ENCODE measurements around the gene PPP1R7. TPM values are rescaled to one million over a fixed set of nuclear protein-coding genes. Genes with fewer than 3 reads are reported as not detected.

The PPP1R7 gene
- polyA plus RNA-seq, 1 of the 3 experiments (the other 2 are of a cell fraction): 56.9 TPM

GRCh38 chr2:241168366-241168765 lies 18.1 kb downstream of the PPP1R7 start:
- POLR2A ChIA-PET: no interaction called here
- Histone ChIP-seq H3K9me2 (no peaks in the 10 kb centered on the region), H3K4me3 (ENCODE audit: low read depth in 2 of 2, low read length in 1 of 2) (no peak overlapping the region), H3K4me2 (no peak overlapping the region), H2AFZ (ENCODE audit: low read depth) (no peak overlapping the region), H4K20me1 (ENCODE audit: insufficient read depth) (no peaks in the 10 kb centered on the region), H3K4me1 (ENCODE audit: control insufficient read depth in 1 of 2, insufficient read depth in 2 of 2, low read depth in 1 of 2, low read length in 1 of 2) (no peaks in the 10 kb centered on the region), H3K9ac (no peak overlapping the region), H3F3A (replicated peaks; ENCODE audit: insufficient read depth) (no peaks in the 10 kb centered on the region), H3K27ac (ENCODE audit: low read depth in 2 of 2, low read length in 1 of 2) (no peak overlapping the region), H3K27me3 (ENCODE audit: insufficient read depth) (no peaks in the 10 kb centered on the region), H3K36me3 (replicated peaks in 1 of 2; ENCODE audit: control insufficient read depth in 1 of 2, insufficient read depth in 2 of 2, low read length in 1 of 2) (peaks cover 30 to 53% of the 10 kb centered on the region in 2 experiments), H3K9me3 (peaks cover 3% of the 10 kb centered on the region; the same call in 1 of the 2 replicates), H3K79me2 (ENCODE audit: insufficient read depth) (no peaks in the 10 kb centered on the region)
- no peak for DNase-seq
- no peak for TF ChIP-seq RCOR1 (IDR thresholded peaks at IDR 0.05; ENCODE audit: low read length)
- no peak for TF ChIP-seq FOXM1 (IDR thresholded peaks at IDR 0.05; ENCODE audit: low read depth)
- no peak for TF ChIP-seq MXI1 (IDR thresholded peaks at IDR 0.05; ENCODE audit: low read depth, low read length)
- no peak for TF ChIP-seq GABPA (IDR thresholded peaks at IDR 0.05; ENCODE audit: low read depth)
- 94% methylated on average over 15 of the region's 15 CpGs for WGBS (ENCODE audit: low lambda C conversion rate)
- CTCF ChIA-PET: interaction anchor here (1.5 kb wide), 1 partner anchor 17 kb away, joined by 3 read pairs; no protein-coding TSS in a partner anchor

GRCh38 chr2:241173557-241173956 lies 23.3 kb downstream of the PPP1R7 start:
- Histone ChIP-seq H3F3A (replicated peaks; ENCODE audit: insufficient read depth) (no peaks in the 10 kb centered on the region), H2AFZ (ENCODE audit: low read depth) (no peak overlapping the region), H3K27me3 (ENCODE audit: insufficient read depth) (no peaks in the 10 kb centered on the region), H3K79me2 (ENCODE audit: insufficient read depth) (no peaks in the 10 kb centered on the region), H3K27ac (ENCODE audit: low read depth in 2 of 2, low read length in 1 of 2) (no peak overlapping the region), H4K20me1 (ENCODE audit: insufficient read depth) (no peaks in the 10 kb centered on the region), H3K4me2 (no peak overlapping the region), H3K9me3 (peaks cover 3% of the 10 kb centered on the region; the same call in 1 of the 2 replicates), H3K9me2 (no peaks in the 10 kb centered on the region), H3K4me3 (ENCODE audit: low read depth in 2 of 2, low read length in 1 of 2) (no peak overlapping the region), H3K9ac (no peak overlapping the region), H3K4me1 (ENCODE audit: control insufficient read depth in 1 of 2, insufficient read depth in 2 of 2, low read depth in 1 of 2, low read length in 1 of 2) (peaks cover 0 to 5% of the 10 kb centered on the region in 2 experiments; a peak in 1 of 4 replicates), H3K36me3 (replicated peaks in 1 of 2; ENCODE audit: control insufficient read depth in 1 of 2, insufficient read depth in 2 of 2, low read length in 1 of 2) (peaks cover 28 to 31% of the 10 kb centered on the region in 2 experiments)
- DNase-seq: no peak
- TF ChIP-seq CTCF (IDR thresholded peaks at IDR 0.05): no peak
- TF ChIP-seq USF1 (IDR thresholded peaks at IDR 0.05; ENCODE audit: borderline replicate concordance, low read depth): no peak
- no peak for TF ChIP-seq EZH2phosphoT487 (IDR thresholded peaks at IDR 0.05; ENCODE audit: borderline replicate concordance, low read depth)
- TF ChIP-seq RAD21 (IDR thresholded peaks at IDR 0.05; ENCODE audit: low read length): no peak
- no peak for TF ChIP-seq RCOR1 (IDR thresholded peaks at IDR 0.05; ENCODE audit: low read length)
- TF ChIP-seq YY1 (IDR thresholded peaks at IDR 0.05; ENCODE audit: low read depth): no peak
- no peak for TF ChIP-seq GABPA (IDR thresholded peaks at IDR 0.05; ENCODE audit: low read depth)
- no peak for TF ChIP-seq ZBTB33 (IDR thresholded peaks at IDR 0.05; ENCODE audit: borderline replicate concordance, low read depth)
- TF ChIP-seq GATA2 (CRISPR knock-in tag; IDR thresholded peaks at IDR 0.05): no peak
- TF ChIP-seq FOSL2 (IDR thresholded peaks at IDR 0.05; ENCODE audit: borderline replicate concordance, low read depth): no peak
- TF ChIP-seq MAX (IDR thresholded peaks at IDR 0.05; ENCODE audit: low read depth): no peak
- no peak for TF ChIP-seq USF2 (IDR thresholded peaks at IDR 0.05; ENCODE audit: borderline replicate concordance, low read depth, low read length)
- TF ChIP-seq NFIC (IDR thresholded peaks at IDR 0.05; ENCODE audit: borderline replicate concordance): no peak
- TF ChIP-seq FOXJ3 (CRISPR knock-in tag; IDR thresholded peaks at IDR 0.05): no peak
- ChIA-PET CTCF (interaction anchor here (1.2 kb wide), 1 partner anchor 23 kb away, joined by 4 read pairs; no protein-coding TSS in a partner anchor), POLR2A (no interaction called here)
- WGBS (ENCODE audit: low lambda C conversion rate): 74% methylated on average over 2 of the region's 2 CpGs
